Fibroblast of villous mesenchyme (primary cell): ENCODE measurements around the gene ATP13A1. TPM values are rescaled to one million over a fixed set of nuclear protein-coding genes. Genes with fewer than 3 reads are reported as not detected.

Source experiments
- DNase-seq: peaks from one replicate; pipeline ENCODE4 v3.0.0-alpha.2; 2010; ENCODE audit warnings: low read depth
- H3K4me3 ChIP-seq: 2 replicates; pipeline ENCODE4 v1.5.1; 2011; ENCODE audit warnings: low read depth, mild to moderate bottlenecking, low read length
- total RNA-seq: library from RNA; depleted of rRNA; stranded (reverse); fragments of >200 nt; gene quantifications from 2 replicates; pipeline ENCODE4 v1.2.3, GENCODE V29; 2012
- TF ChIP-seq, protein P1 (sequence below): IDR thresholded peaks from 2 replicates; pipeline ENCODE4 v1.5.1; 2012; ENCODE audit warnings: low read depth, mild to moderate bottlenecking, low read length; ENCODE audit not compliant: insufficient read depth

Gene ATP13A1
- total RNA-seq, 1 donor = 44.9 TPM

DNA sequence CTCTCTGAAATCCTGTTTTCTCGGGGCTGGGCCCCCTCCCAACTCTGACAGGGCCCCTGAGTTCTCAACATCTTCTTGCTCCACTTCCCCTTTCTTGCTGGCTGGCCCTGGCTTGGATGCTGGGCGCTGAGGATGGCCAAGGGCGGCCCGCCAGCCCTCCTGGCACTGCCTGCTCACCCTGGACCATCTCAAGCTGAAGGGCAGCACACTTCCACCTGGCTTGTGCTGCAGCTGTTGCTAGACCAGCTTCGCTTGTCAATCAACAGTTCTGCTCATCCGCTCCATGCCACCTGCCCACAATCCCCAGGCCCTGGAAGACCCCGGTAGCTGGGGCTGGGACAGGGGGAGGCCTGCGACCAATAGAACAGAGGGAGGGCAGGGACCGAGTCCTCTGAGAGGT is 13.1 kb downstream of the ATP13A1 start:
- H3K4me3 ChIP-seq = no peak overlapping the region
- TF ChIP-seq, protein P1, sequence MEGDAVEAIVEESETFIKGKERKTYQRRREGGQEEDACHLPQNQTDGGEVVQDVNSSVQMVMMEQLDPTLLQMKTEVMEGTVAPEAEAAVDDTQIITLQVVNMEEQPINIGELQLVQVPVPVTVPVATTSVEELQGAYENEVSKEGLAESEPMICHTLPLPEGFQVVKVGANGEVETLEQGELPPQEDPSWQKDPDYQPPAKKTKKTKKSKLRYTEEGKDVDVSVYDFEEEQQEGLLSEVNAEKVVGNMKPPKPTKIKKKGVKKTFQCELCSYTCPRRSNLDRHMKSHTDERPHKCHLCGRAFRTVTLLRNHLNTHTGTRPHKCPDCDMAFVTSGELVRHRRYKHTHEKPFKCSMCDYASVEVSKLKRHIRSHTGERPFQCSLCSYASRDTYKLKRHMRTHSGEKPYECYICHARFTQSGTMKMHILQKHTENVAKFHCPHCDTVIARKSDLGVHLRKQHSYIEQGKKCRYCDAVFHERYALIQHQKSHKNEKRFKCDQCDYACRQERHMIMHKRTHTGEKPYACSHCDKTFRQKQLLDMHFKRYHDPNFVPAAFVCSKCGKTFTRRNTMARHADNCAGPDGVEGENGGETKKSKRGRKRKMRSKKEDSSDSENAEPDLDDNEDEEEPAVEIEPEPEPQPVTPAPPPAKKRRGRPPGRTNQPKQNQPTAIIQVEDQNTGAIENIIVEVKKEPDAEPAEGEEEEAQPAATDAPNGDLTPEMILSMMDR = no peak
- no peak for DNase-seq

DNA sequence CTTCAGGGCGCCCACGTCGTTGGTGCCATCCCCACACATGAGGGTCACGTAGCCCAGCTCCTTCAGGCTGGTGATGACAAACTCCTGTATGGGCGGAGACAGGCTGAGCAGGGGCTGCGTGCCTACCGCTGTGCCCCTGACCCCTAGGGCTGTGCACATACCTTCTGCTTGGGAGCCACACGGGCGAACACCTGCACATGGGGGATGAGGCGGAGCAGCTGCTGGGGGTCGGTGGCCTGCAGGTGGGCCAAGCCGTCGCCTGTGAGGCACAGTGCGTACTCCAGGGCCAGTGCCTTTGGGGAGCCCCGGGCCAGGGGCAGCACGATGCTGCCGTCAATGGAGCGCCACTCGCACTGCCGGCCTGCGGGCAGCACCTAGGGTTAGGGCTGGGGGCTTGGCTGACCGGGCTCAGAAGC is 13.9 kb downstream of the ATP13A1 start:
- no peak overlapping the region for H3K4me3 ChIP-seq
- TF ChIP-seq, protein P1 = no peak
- DNase-seq = no peak

DNA sequence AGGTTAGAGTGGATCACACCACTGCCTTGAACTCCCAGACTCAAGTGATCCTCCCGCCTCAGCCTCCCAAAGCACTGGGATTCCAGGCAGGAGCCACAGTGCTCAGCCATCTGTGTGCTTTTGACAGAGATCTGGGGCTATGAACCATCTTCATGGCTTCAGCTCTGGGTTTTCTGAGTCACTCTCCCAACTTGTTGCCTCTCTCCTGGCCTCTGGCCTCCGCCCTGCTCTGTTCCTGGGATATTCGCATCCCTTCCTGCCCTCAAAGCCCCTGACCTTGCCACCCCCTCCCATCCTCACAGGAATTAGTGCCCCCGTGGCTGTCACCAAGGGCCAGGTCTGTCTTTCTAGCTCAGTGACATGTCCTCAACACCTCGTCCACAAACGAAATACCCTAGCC is 14.3 kb downstream of the ATP13A1 start:
- H3K4me3 ChIP-seq = no peak overlapping the region
- DNase-seq = no peak
- TF ChIP-seq, protein P1 = no peak

DNA sequence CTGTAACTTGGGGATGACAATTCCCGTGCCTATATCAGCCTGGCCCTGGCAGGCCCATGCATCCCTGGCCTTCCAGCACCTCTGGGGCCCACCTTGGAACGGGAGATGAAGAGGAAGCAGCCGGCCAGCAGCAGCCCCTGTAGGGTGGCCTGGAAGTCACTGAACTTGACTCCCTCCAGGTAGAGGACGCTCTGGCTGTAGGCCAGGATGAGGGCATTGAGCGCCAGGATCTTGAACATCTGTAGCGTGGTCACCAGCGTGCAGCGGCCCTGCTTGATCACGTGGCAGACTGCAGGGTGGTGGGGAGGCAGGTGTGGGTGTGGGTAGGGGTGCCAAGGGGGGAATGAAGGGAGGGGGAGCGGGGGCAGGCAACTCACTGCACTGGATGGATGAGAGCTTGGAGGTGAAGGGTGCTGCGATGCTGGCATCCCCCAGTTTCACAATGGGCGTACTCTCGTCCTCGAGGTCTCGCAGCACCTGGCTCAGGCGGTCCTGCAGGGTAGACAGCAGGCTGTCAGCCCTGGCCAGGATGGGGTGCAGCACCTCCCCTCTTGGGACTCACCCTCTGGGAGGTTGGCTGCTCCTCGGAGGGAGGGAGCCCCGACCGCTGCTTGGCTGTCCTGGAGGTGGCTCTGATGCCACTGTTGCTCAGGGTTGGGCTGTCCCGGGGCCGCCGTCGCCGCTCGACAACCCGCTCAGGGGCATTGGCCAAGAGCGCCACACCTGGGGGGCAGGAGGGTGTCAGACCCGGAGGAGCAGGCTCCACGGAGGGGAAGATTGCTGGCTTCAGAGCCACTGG is 16.2 kb downstream of the ATP13A1 start:
- TF ChIP-seq, protein P1 = no peak
- no peak overlapping the region for H3K4me3 ChIP-seq
- DNase-seq = no peak

DNA sequence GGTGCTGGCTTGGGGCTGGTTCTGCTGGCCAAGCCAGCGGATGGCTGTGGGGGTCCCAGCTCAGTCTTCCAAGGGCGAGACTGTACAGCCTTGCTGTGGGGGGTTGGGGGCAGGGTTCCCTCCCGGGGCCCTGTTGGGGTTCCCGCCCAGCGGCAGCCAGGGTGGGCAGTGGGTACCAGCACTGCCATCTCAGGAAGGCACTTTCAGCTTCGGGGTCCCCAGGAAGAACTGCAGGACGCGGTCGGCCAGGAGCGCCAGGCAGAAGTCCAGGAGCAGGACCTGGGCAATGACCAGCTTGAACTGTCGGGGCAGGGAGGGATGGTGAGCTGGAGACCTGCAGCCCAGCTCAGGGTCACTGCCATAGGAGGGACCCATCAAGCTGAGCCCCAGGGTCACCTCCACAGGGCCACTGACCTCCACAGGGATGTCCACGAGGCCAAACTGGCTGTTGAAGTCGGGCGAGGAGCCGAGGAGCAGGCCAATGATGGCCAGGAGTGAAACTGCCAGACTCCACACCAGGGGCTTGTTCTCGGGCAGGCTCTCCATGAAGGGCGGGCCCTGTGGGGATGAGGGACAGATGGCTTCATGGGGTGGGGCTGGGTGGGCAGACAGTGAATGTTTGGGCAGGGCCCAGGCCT is 18.1 kb downstream of the ATP13A1 start:
- no peak overlapping the region for H3K4me3 ChIP-seq
- TF ChIP-seq, protein P1 = no peak
- DNase-seq = no peak

DNA sequence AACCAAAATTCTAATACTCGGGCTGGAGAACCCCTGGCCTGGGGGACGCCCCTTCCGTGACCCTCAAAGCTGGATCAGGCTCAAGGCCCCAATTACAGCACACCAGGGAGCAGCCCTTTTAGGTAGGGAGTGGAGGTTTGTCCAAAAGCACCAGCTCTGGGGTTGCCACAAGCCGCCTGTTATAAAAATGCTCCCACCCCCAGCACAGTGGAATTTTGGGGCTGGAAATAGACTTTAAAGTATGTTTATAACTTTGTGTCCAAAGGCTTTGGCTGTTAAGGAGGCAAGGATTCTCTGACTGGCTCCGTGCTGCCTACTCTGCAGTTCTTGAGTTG is 19.5 kb downstream of the ATP13A1 start:
- H3K4me3 ChIP-seq = peak overlapping the region; percentile 82
- DNase-seq = no peak
- TF ChIP-seq, protein P1 = no peak
